Tibial nerve (tissue), 4 donors: ENCODE data around the gene TTC1.

ENCODE experiments used
- CTCF ChIP-seq, 5 experiments: fragments of 200-600 bp in 3 of 5; fragments of 450-650 bp in 2 of 5; sonication (generic) in 3 of 5; IDR thresholded peaks; one replicate each; pipeline ENCODE4 v1.5.1; 2016 to 2019; ENCODE audit warnings: antibody characterized with exemption in 5 of 5, mild to moderate bottlenecking in 3 of 5, moderate library complexity in 2 of 5
- EP300 ChIP-seq, 2 donors: sonication (generic); formaldehyde crosslinking; IDR thresholded peaks; one replicate each; pipeline ENCODE4 v1.6.1; 2017; ENCODE audit warnings: antibody characterized with exemption in 2 of 2, mild to moderate bottlenecking in 1 of 2
- POLR2A ChIP-seq, 2 donors: fragments of 450-650 bp; IDR thresholded peaks; one replicate each; pipeline ENCODE4 v1.6.1; 2017; ENCODE audit warnings: antibody characterized with exemption in 2 of 2, mild to moderate bottlenecking in 2 of 2, moderate library complexity in 2 of 2

GRCh38 chr5:160040471-160040835, 31.5 kb downstream of the TTC1 start:
- TF ChIP-seq CTCF (IDR thresholded peaks at IDR 0.05), result no peak
- no peak for TF ChIP-seq POLR2A (IDR thresholded peaks at IDR 0.05)
- TF ChIP-seq EP300 (IDR thresholded peaks at IDR 0.05), result no peak
